ENCODE results near the gene NOL7.

NOL7 gene

GRCh38 chr6:13591205-13591921 lies 23.8 kb upstream of the NOL7 start:
- no peak overlapping the region for H3K4me3 ChIP-seq
- H3K27ac ChIP-seq: no peak overlapping the region

GRCh38 chr6:13593103-13593502 lies 22.0 kb upstream of the NOL7 start:
- Histone ChIP-seq H3K27ac (no peak overlapping the region), H3K4me3 (no peak overlapping the region)

DNA sequence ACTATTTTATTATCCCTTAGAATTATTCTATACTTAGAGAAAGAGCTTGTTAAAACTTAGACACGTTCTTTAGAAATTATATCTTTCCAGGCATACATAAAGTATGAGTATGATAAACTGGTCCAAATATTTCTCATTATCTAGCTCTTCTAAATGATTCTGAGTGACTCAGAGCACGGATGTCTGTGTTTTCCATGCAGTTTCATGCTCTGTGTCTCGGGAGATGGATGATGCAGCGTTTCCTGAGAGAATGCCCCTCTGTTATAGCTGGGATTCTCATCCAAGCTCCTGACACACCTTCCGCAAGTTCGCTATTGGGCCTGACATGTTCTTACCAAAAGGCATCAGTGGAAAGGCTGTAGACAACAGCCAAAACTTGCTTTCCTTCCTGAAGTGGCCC lies 21.4 kb upstream of the NOL7 start:
- no peak overlapping the region for H3K4me3 ChIP-seq

DNA sequence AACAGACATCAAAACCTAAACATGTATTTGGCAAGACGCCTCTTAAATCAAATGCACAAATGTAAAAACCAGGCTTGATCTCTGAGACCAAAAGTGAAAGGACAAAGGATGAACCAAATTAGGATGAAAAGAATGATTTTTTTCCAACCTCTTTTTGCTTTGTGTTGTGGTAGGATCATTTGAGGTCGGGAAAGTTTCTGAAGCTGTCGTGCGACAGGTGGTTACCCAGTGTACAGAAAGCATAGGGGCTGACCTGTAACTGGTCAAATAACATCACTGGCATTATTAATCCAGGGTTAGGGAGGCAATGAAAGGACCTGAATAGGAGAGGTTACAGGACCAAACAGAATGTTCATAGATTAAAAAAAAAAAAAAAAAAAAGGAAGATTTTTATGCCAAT lies 18.1 kb upstream of the NOL7 start:
- H3K27ac ChIP-seq: no peak overlapping the region
- no peak overlapping the region for H3K4me3 ChIP-seq

More for the DNA sequence above, 21.4 kb upstream of the NOL7 start:
- H3K27ac ChIP-seq: no peak overlapping the region

DNA sequence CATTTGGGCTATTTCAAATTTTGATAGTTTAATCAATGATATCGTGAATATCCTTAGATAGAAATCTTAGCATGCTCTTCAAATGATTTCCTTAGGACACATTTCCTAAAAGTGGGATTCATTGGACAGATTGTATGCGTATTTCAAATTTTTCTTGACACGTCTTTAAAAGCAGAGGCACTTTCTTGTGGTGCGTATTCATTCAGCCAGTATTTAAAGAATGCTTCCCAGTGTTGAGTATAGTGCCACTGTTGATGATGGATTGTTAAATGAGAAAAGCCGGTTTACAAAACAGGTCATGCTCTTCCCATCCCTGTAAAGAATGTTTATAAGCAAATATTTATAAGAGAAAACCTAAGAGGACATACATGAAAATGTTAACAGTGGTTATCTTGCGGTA lies 15.1 kb upstream of the NOL7 start:
- H3K4me3 ChIP-seq: no peak overlapping the region
- H3K27ac ChIP-seq: no peak overlapping the region

- H3K27ac ChIP-seq: no peak overlapping the region
- H3K4me3 ChIP-seq: no peak overlapping the region
Measured at GRCh38 chr6:13604135-13604534, 11.0 kb upstream of the NOL7 start.

DNA sequence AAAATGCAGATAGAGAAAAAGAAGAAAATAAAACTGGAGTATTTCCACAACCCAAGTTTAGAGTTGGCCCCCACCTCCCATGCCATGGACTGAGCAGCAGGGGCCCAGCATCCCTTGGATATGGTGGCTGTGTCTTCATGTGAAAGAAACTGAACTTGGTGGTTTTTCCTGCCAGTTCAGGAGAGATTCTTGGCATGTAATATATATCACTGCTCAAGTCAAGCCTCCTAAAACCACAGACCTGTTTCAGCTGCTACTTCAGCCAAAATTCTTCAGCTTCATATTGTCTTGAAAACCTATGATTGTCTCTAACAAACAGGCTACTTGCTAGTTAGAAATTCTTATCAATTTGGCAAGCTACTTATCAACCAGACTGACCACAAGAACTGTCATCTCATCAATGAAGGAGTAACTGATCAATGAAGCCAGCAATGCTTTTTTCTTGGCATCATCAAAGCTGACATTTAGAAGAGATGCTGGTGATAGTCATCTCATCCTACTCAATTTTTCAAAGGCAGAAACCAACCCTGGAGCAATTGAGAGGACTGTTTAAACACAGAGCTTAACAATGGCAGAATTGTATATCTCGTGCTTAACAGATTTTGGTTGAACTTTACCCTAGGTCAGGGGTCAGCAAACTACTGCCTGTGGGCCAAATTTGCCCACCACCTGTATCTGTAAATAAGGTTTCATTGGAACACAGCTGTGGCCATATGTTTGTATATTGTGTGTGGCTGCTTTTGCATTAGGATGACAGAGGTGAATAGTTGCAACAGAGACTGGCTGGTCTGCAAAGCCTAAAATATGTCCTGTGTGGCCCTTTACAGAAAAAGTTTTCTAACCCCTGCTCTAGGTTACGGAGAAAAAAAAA lies 10.4 kb upstream of the NOL7 start:
- Histone ChIP-seq H3K27ac (no peak overlapping the region), H3K4me3 (no peak overlapping the region)

DNA sequence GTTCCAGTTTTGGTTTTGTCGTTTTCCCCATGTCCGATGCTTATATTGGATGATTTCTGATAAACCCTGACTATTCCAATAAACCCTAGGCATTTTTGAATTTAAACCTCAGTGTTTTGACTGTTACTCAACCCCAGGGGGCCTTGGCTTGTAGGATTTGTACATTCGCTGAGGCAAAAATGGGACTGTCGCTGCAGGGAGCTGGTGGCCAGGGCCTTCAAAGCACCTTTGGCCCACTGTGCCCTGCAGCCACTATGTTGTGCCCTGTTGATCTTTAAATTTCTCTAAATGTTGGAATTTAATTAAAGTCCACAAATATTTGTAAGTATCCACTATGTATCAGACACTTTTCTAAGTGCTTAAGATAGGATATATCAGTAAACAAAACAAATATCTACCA lies 9.5 kb upstream of the NOL7 start:
- Histone ChIP-seq H3K4me3 (no peak overlapping the region), H3K27ac (no peak overlapping the region)

GRCh38 chr6:13611715-13612114 lies 3.4 kb upstream of the NOL7 start:
- H3K27ac ChIP-seq: no peak overlapping the region

DNA sequence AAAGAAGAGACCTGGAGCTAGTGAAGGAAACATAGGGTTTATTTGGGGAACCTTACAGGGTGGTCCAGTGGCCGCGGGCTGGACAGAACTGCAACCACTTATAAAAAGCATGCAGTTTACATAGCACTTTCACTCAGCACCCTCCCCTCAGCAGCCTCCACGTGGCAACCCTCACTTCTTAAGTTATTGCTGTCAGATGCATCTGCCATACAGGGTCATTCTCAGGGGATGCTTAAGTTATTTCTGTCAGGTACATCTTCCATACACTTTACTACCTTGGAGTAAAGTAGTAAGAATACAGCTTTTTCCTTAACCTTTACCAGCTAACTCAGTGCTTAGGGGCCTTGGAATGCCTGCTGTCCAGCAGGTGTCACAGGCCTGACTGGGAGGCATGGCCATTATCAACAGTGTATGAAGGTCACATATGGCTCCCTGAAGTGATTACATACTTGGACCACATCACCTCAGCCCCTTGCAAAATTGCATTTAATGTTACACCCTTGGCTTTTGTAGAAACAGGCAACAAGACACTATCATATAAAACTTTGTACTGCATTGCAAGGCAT lies 2.0 kb upstream of the NOL7 start:
- Histone ChIP-seq H3K27ac (no peak overlapping the region), H3K4me3 (no peak overlapping the region)

More at GRCh38 chr6:13611715-13612114, 3.4 kb upstream of the NOL7 start:
- no peak overlapping the region for H3K4me3 ChIP-seq

GRCh38 chr6:13614126-13614925 lies 809 bp upstream of the NOL7 start:
- Histone ChIP-seq H3K4me3 (peak overlapping the region; percentile 61 to 92 (median 82)), H3K27ac (peak overlapping the region; percentile 68 to 99 (median 93))

DNA sequence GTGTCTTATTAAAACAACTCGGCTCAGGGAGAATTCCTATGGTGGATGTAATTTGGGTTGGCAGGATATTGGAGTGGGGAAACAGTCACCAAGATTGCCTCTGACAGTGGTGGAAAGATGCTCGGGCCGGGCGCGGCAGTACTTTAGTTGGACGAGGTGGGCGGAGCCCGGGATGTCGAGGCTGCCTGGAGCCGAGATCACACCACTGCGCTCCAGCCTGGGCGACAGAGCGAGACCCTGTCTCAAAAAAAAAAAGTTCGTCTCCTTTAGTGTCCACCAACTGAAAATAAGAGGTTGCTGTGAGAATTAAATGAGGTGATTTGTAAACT lies 621 bp downstream of the NOL7 start:
- Histone ChIP-seq H3K27ac (peak overlapping the region; percentile 78 to 99 (median 93)), H3K4me3 (peak overlapping the region; percentile 61 to 92 (median 82))

DNA sequence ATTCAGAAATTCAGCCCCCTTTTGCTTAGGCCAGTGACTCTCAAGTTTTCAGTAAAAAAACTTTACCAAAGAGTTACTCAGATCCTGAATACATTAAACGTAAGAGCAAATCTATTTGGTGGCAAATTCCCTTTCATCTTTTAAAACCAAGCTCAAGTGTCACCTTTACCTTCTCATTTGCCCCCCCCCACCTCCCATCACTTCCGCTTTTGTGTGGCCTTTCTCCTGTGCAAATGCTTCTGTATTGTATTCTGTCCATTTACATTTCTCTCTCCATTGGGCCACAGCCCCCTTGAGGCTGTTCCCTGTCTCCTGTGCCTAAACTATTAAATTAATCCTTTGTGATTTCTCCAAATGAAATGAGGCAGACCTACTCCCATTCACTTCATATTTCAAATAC lies 1.9 kb downstream of the NOL7 start:
- H3K27ac ChIP-seq: no peak overlapping the region
- H3K4me3 ChIP-seq: no peak overlapping the region

DNA sequence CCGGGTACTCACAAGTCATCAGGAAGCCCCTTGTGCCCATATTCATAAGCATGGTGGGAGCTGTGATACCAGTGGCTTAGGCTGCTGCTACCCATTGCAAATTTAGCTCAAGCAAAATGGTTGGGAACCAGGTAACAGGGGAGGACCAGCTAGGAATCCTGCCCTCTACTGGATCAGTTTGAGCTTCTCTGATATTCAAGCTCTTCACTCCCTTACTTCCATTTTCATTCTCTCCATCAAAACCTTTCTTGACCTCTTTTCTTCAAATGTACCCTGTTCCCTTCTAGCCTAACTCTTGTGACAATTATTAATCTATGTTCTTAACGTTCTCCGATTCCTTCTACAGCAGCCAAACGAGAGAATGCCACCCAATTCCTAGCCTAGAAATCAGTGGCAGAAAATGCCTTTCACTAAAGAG lies 9.7 kb downstream of the NOL7 start:
- Histone ChIP-seq H3K27ac (no peak overlapping the region), H3K4me3 (no peak overlapping the region)

- H3K27ac ChIP-seq: no peak overlapping the region
- H3K4me3 ChIP-seq: no peak overlapping the region
Measured at GRCh38 chr6:13629459-13630116, 14.5 kb downstream of the NOL7 start.

- no peak overlapping the region for H3K4me3 ChIP-seq
- no peak overlapping the region for H3K27ac ChIP-seq
Measured at GRCh38 chr6:13630499-13630898, 15.4 kb downstream of the NOL7 start.

- Histone ChIP-seq H3K27ac (no peak overlapping the region), H3K4me3 (no peak overlapping the region)
Measured at GRCh38 chr6:13633343-13633742, 18.2 kb downstream of the NOL7 start.

GRCh38 chr6:13635948-13636658 lies 21.0 kb downstream of the NOL7 start:
- Histone ChIP-seq H3K27ac (peak overlapping the region in 2 of 21 experiments; percentile 9 to 18), H3K4me3 (no peak overlapping the region)

DNA sequence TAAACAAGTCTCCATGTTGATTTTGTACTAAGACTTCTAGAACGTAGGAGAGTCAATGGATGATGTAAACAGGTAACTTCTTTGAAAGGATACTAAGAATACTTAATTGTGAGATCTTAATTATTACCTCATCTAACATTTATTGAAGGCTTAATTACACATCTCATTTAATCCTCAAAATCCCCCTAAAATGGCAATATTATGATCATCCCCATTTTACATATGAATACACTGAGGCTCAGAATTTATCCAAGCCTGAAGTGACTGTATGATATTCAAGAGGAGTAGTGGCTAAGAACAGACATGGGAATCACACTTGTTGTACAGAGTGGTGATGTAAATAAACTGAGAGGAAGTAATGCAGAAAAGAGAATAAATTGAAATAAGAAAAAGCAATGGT lies 22.9 kb downstream of the NOL7 start:
- H3K27ac ChIP-seq: no peak overlapping the region
- H3K4me3 ChIP-seq: no peak overlapping the region
